HepG2 (cell line): ENCODE measurements around the gene FAM83D. TPM values are rescaled to one million over a fixed set of nuclear protein-coding genes. Genes with fewer than 3 reads are reported as not detected.

Source experiments
- BCL3 ChIP-seq: sonication (generic); formaldehyde crosslinking; IDR thresholded peaks from 2 replicates; pipeline ENCODE4 v1.5.1; 2020; ENCODE audit warnings: mild to moderate bottlenecking, missing genetic modification reagents, moderate library complexity
- IRF9 ChIP-seq: sonication (generic); formaldehyde crosslinking; IDR thresholded peaks from 2 replicates; pipeline ENCODE4 v1.8.0; 2022; ENCODE audit warnings: missing genetic modification reagents, mild to moderate bottlenecking, borderline replicate concordance
- NFAT5 ChIP-seq: sonication (generic); formaldehyde crosslinking; IDR thresholded peaks from 2 replicates; pipeline ENCODE4 v1.4.0; 2020; ENCODE audit warnings: missing genetic modification reagents
- NONO ChIP-seq, 2 experiments: fragments of 450-650 bp in 1 of 2; sonication (generic) in 1 of 2; formaldehyde crosslinking in 1 of 2; IDR thresholded peaks in 1 of 2; conservative IDR thresholded peaks in 1 of 2; 2 replicates each; pipeline versions ENCODE4 v1.6.1 to v1.8.0; 2017 to 2022; ENCODE audit warnings: mild to moderate bottlenecking in 1 of 2, missing genetic modification reagents in 1 of 2, moderate library complexity in 1 of 2
- PRPF4 ChIP-seq: fragments of 200-400 bp; formaldehyde crosslinking; IDR thresholded peaks from 2 replicates; pipeline ENCODE4 v1.6.1; 2016; ENCODE audit warnings: low read length, low read depth; ENCODE audit not compliant: poor library complexity, severe bottlenecking
- RNF219 ChIP-seq: sonication (generic); formaldehyde crosslinking; IDR thresholded peaks from 2 replicates; pipeline ENCODE4 v1.5.0; 2020; ENCODE audit warnings: mild to moderate bottlenecking, missing genetic modification reagents
- TFAP4 ChIP-seq: sonication (generic); IDR thresholded peaks from 2 replicates; pipeline ENCODE4 v1.6.1; 2016; ENCODE audit warnings: low read depth, borderline replicate concordance
- ZC3H4 ChIP-seq: sonication (generic); formaldehyde crosslinking; IDR thresholded peaks from 2 replicates; pipeline ENCODE4 v1.4.0; 2020; ENCODE audit warnings: missing genetic modification reagents, borderline replicate concordance
- ZFP90 ChIP-seq: sonication (generic); formaldehyde crosslinking; IDR thresholded peaks from 2 replicates; pipeline ENCODE4 v1.8.0; 2022; ENCODE audit warnings: missing genetic modification reagents, mild to moderate bottlenecking, inconsistent platforms, borderline replicate concordance
- ZNF333 ChIP-seq: sonication (generic); formaldehyde crosslinking; IDR thresholded peaks from 2 replicates; pipeline ENCODE4 v1.4.0; 2020; ENCODE audit warnings: mild to moderate bottlenecking, missing genetic modification reagents, borderline replicate concordance
- ZNF484 ChIP-seq: sonication (generic); formaldehyde crosslinking; IDR thresholded peaks from 2 replicates; pipeline ENCODE4 v1.5.1; 2020; ENCODE audit warnings: mild to moderate bottlenecking, low read depth, missing genetic modification reagents, borderline replicate concordance
- ZNF543 ChIP-seq: sonication (generic); formaldehyde crosslinking; IDR thresholded peaks from 2 replicates; pipeline ENCODE4 v1.4.0; 2020; ENCODE audit warnings: mild to moderate bottlenecking, missing genetic modification reagents
- ZNF576 ChIP-seq: sonication (generic); formaldehyde crosslinking; IDR thresholded peaks from 2 replicates; pipeline ENCODE4 v1.4.0; 2020; ENCODE audit warnings: mild to moderate bottlenecking, missing genetic modification reagents
- ZNF589 ChIP-seq: sonication (generic); formaldehyde crosslinking; conservative IDR thresholded peaks from 2 replicates; pipeline ENCODE4 v1.8.0; 2022; ENCODE audit warnings: mild to moderate bottlenecking, moderate library complexity, missing genetic modification reagents
- ZNF746 ChIP-seq: sonication (generic); formaldehyde crosslinking; IDR thresholded peaks from 2 replicates; pipeline ENCODE4 v1.8.0; 2022; ENCODE audit warnings: mild to moderate bottlenecking, missing genetic modification reagents
- ZNF773 ChIP-seq: sonication (generic); formaldehyde crosslinking; IDR thresholded peaks from 2 replicates; pipeline ENCODE4 v1.4.0; 2020; ENCODE audit warnings: missing genetic modification reagents, borderline replicate concordance
- polyA plus RNA-seq, 8 experiments: library from polyadenylated mRNA; depleted of rRNA in 3 of 8; stranded (reverse) in 7 of 8; unstranded in 1 of 8; fragments of >200 nt; fragmentation: Illumina TruSeq in 4 of 8; extraction: Trizol in 4 of 8; gene quantifications; 2 replicates each; pipeline versions ENCODE4 v1.2.1 to v1.2.3, GENCODE V29; 2011 to 2016; ENCODE audit warnings: low read depth in 4 of 8, missing spikeins in 1 of 8, mixed read lengths in 1 of 8; ENCODE audit not compliant: insufficient read depth in 1 of 8
- total RNA-seq, 5 experiments: library from RNA; depleted of rRNA; stranded (reverse); fragments of >200 nt; fragmentation: Illumina TruSeq; extraction: Trizol; gene quantifications; 2 replicates each; pipeline ENCODE4 v1.2.3, GENCODE V29; 2016; ENCODE audit warnings: low read depth in 1 of 5

Gene FAM83D
- total and polyA plus RNA-seq, 2 of the 13 experiments (the other 11 are each of a cell fraction or from before 2014, with no cell fraction given) = 51.4 to 64.0 TPM

GRCh38 chr20:38926934-38927616 is 858 bp downstream of the FAM83D start (continued):
- TF ChIP-seq IRF9 (CRISPR knock-in tag) (no peak), BCL3 (CRISPR knock-in tag) (no peak), NFAT5 (no peak), ZFP90 (CRISPR knock-in tag) (no peak), ZNF746 (CRISPR knock-in tag) (no peak), ZNF589 (CRISPR knock-in tag) (no peak), ZNF773 (peak; percentile 67; the same call in 1 of the 2 replicates), ZC3H4 (CRISPR knock-in tag) (no peak), ZNF484 (CRISPR knock-in tag) (0 out of 2 replicates have a peak, but pooled peaks have one; percentile 18), ZNF576 (0 out of 2 replicates have a peak, but pooled peaks have one; percentile 6), TFAP4 (no peak), PRPF4 (no peak), ZNF333 (no peak; the same call in 1 of the 2 replicates), ZNF543 (no peak), RNF219 (CRISPR knock-in tag) (peak; percentile 67; the same call in 1 of the 2 replicates), NONO (IDR thresholded peaks at IDR 0.05) (no peak), NONO (CRISPR knock-in tag; conservative IDR thresholded peaks at IDR 0.05) (peak; percentile 0; the same call in 1 of the 2 replicates)
